ENCODE results near the gene PDE4B.

PDE4B gene

DNA sequence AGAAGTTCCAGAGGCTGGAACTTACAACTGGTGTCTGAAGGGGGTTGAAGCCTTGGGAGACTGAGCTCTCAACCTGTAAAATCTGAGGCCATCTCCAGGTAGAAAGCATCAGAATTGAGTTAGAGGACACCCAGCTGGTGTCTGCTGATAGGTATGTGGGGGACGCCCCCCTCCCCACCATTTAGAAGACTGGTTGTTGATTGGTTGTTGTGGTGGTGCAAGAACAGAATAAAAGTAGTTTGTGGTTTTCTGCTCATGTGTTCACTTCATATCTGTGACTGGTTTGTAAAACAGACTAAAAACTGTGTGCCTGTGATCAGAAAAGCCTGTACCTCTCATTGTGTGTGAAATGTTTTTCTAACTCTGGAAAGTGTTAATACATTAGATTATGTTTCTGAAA is 33.2 kb upstream of the PDE4B start:
- in situ Hi-C loops (cut with HindIII; ENCODE audit: low sequenced_read_pairs) = no loop called here
- DNase-seq (ENCODE audit: low read depth, low spot score) = no peak
- H3K4me3 ChIP-seq (ENCODE audit: low read depth, low read length) = no peak overlapping the region
- TF ChIP-seq, protein P1, sequence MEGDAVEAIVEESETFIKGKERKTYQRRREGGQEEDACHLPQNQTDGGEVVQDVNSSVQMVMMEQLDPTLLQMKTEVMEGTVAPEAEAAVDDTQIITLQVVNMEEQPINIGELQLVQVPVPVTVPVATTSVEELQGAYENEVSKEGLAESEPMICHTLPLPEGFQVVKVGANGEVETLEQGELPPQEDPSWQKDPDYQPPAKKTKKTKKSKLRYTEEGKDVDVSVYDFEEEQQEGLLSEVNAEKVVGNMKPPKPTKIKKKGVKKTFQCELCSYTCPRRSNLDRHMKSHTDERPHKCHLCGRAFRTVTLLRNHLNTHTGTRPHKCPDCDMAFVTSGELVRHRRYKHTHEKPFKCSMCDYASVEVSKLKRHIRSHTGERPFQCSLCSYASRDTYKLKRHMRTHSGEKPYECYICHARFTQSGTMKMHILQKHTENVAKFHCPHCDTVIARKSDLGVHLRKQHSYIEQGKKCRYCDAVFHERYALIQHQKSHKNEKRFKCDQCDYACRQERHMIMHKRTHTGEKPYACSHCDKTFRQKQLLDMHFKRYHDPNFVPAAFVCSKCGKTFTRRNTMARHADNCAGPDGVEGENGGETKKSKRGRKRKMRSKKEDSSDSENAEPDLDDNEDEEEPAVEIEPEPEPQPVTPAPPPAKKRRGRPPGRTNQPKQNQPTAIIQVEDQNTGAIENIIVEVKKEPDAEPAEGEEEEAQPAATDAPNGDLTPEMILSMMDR (IDR thresholded peaks at IDR 0.05; ENCODE audit: low read depth, low read length) = no peak

DNA sequence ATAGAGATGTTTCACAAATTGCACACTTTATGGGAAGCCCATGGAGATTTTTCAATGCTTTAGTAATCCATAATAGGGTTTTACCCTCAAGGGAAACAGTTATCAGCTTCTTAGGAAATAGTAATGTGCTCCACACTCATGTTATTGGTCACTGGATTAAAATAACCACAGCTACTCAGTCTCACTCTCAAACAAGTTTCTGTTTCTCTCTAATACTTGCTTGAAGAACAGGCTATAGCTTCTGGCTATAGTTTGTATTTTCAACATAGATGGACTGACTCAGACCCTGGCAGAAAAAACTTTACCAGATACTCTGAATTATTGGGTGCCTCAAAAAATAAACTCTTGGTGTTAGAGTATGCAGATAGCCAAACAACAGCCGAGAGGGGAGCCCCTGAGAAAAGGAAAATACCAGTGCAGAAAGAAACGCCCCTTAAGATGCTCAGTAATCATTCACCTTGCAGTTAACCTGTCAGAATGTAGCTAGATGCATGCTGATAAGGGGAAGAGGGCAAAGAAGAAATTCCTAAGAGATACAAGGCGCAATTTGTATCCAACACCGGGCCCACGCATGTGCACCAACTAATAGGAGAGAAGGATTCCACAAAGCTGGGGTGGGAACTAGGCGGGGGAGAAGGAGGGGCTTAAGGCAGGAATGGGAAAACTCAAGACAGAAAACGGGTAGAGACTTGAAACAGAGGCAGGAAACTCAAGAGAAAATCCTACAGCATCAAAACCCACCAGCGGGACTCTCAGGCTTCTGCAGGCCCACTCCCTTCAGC is 30.4 kb upstream of the PDE4B start:
- no peak overlapping the region for H3K4me3 ChIP-seq (ENCODE audit: low read depth, low read length)
- in situ Hi-C loops (cut with HindIII; ENCODE audit: low sequenced_read_pairs) = no loop called here

DNA sequence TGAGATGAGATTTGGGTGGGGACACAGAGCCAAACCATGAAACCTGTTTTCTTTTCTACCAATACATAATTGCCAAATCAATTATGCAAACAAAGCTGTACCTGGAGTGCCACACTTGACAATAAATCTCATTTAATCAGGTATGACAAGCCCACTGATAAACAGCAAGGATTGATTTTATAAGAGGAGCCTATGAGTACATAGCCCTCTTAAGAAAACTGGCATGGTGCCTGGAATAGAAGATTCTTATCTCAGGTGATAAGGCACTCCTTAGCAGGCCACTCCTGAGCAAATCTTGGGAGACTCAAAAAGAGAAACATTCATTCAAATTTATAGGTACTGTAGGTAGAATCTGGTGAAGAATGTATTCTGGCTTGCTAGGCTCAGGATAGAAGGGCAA is 28.6 kb upstream of the PDE4B start:
- TF ChIP-seq, protein P1 (IDR thresholded peaks at IDR 0.05; ENCODE audit: low read depth, low read length) = no peak
- no peak for DNase-seq (ENCODE audit: low read depth, low spot score)
- in situ Hi-C loops (cut with HindIII; ENCODE audit: low sequenced_read_pairs) = no loop called here

More for the DNA sequence above, 30.4 kb upstream of the PDE4B start:
- TF ChIP-seq, protein P1 (IDR thresholded peaks at IDR 0.05; ENCODE audit: low read depth, low read length) = no peak
- no peak for DNase-seq (ENCODE audit: low read depth, low spot score)

DNA sequence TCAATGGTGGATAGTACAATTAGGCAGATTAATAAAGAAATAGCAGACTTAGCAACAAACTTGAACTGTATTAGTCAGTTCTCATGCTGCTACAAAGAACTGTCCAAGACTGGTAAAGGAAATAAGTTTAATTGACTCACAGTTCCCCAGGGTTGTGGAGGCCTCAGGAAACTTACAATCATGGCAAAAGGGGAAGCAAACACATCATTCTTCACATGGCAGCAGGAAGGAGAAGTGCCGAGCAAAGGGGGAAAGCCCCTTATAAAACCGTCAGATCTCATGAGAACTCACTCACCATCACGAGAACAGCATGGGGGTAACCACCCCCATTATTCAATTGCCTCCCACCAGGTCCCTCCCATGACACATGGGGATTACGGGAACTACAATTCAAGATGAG is 27.1 kb upstream of the PDE4B start:
- no peak overlapping the region for H3K4me3 ChIP-seq (ENCODE audit: low read depth, low read length)
- no peak for DNase-seq (ENCODE audit: low read depth, low spot score)
- TF ChIP-seq, protein P1 (IDR thresholded peaks at IDR 0.05; ENCODE audit: low read depth, low read length) = no peak
- in situ Hi-C loops (cut with HindIII; ENCODE audit: low sequenced_read_pairs) = no loop called here

More for the DNA sequence above, 28.6 kb upstream of the PDE4B start:
- H3K4me3 ChIP-seq (ENCODE audit: low read depth, low read length) = no peak overlapping the region

DNA sequence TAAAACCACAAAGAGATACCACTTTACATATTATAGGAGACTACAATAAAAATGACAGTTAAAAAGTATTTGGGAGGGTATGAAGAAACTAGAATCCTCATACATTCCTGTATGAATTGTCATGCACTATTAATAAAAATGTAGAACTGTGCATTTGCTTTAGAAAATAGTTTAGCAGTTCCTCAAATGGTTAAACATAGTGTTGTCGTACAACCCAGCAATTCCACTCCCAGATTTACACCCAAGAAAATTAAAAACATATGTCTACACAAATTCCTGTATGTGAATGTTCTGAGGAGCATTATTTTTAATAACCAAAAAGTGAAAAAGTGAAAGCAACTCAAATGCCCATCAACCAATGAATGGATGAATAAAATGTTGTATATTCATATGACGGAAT is 23.1 kb upstream of the PDE4B start:
- in situ Hi-C loops (cut with HindIII; ENCODE audit: low sequenced_read_pairs) = no loop called here
- DNase-seq (ENCODE audit: low read depth, low spot score) = no peak
- no peak overlapping the region for H3K4me3 ChIP-seq (ENCODE audit: low read depth, low read length)
- TF ChIP-seq, protein P1 (IDR thresholded peaks at IDR 0.05; ENCODE audit: low read depth, low read length) = no peak

DNA sequence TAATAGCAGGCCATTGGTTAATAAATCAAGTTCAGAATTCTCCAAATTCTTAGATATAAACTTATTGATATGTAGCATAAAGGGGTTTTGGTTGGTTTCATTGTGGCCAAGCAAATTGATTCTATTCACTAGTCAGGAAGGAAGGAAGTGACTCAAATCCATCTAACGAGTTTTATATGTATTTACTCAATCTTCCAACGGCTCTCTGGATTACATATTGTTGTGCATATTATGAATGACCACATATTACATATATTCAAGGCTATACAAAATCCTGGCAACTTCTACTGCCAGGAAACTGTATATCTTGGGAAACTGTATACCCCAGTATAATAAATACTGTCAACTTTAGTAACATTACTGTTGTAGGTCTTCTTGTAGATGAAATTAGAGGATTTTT is 20.1 kb upstream of the PDE4B start:
- no peak overlapping the region for H3K4me3 ChIP-seq (ENCODE audit: low read depth, low read length)
- TF ChIP-seq, protein P1 (IDR thresholded peaks at IDR 0.05; ENCODE audit: low read depth, low read length) = no peak
- in situ Hi-C loops (cut with HindIII; ENCODE audit: low sequenced_read_pairs) = no loop called here
- no peak for DNase-seq (ENCODE audit: low read depth, low spot score)

Measured in astrocyte of the spinal cord (primary cell).